SK-N-SH (cell line): ENCODE results near the gene NCBP3. TPM values are rescaled to one million over a fixed set of nuclear protein-coding genes. Genes with fewer than 3 reads are reported as not detected.

ENCODE experiments used
- CTCF ChIA-PET: fragments of 300-600, 350-600 bp; formaldehyde crosslinking; extraction: SDS; loops from one replicate; lab custom pipeline; 2021; lab: Yijun Ruan, JAX
- POLR2A ChIA-PET: fragments of 350-600 bp; sonication (Branson Sonifier 250); formaldehyde crosslinking; extraction: SDS; loops from one replicate; lab custom pipeline; 2020; ENCODE audit warnings: antibody characterized with exemption, inconsistent platforms; lab: Yijun Ruan, JAX
- DNase-seq: peaks from one replicate; pipeline ENCODE4 v3.0.0; 2012
- H2AFZ ChIP-seq: fragments of 200-600 bp; sonication (generic); 2 replicates; pipeline ENCODE4 v1.8.1; 2016; ENCODE audit warnings: antibody characterized with exemption, mild to moderate bottlenecking, low read depth
- H3F3A ChIP-seq: fragments of 200-600 bp; sonication (generic); replicated peaks from 2 replicates; pipeline ENCODE3; 2016; ENCODE audit warnings: antibody characterized with exemption, mild to moderate bottlenecking; ENCODE audit not compliant: insufficient read depth
- H3K27ac ChIP-seq, 2 experiments: fragments of 200-500 bp in 1 of 2; fragments of 200-600 bp in 1 of 2; sonication (Bioruptor generic) in 1 of 2; sonication (generic), shearing (Covaris generic) in 1 of 2; 2 replicates each; pipeline versions ENCODE4 v1.5.1 to v1.6.1; 2014 to 2016; ENCODE audit warnings: low read depth in 2 of 2, inconsistent platforms in 1 of 2, low read length in 1 of 2, mild to moderate bottlenecking in 1 of 2, mixed read lengths in 1 of 2
- H3K27me3 ChIP-seq: fragments of 200-600 bp; sonication (generic), shearing (Covaris generic); 2 replicates; pipeline ENCODE4 v1.6.1; 2016; ENCODE audit warnings: mixed run types; ENCODE audit not compliant: insufficient read depth
- H3K36me3 ChIP-seq, 2 experiments: fragments of 200-500 bp in 1 of 2; fragments of 200-600 bp in 1 of 2; sonication (Bioruptor generic) in 1 of 2; sonication (generic) in 1 of 2; replicated peaks in 1 of 2; 2 replicates each; pipeline versions ENCODE3 to v1.5.1; 2014 to 2016; ENCODE audit warnings: low read length in 1 of 2, mild to moderate bottlenecking in 1 of 2; ENCODE audit not compliant: insufficient read depth in 2 of 2, control insufficient read depth in 1 of 2
- H3K4me1 ChIP-seq, 2 experiments: fragments of 200-500 bp in 1 of 2; fragments of 200-600 bp in 1 of 2; sonication (Bioruptor generic) in 1 of 2; sonication (generic), shearing (Covaris generic) in 1 of 2; 2 replicates each; pipeline versions ENCODE4 v1.5.1 to v1.6.1; 2014 to 2016; ENCODE audit warnings: low read depth in 1 of 2, low read length in 1 of 2, mixed run types in 1 of 2; ENCODE audit not compliant: insufficient read depth in 2 of 2, control insufficient read depth in 1 of 2
- H3K4me2 ChIP-seq: fragments of 200-600 bp; sonication (generic), shearing (Covaris generic); 2 replicates; pipeline ENCODE4 v1.6.1; 2017; ENCODE audit warnings: mixed run types
- H3K4me3 ChIP-seq, 2 experiments: fragments of 200-500 bp in 1 of 2; fragments of 200-600 bp in 1 of 2; sonication (Bioruptor generic) in 1 of 2; sonication (generic), shearing (Covaris generic) in 1 of 2; 2 replicates each; pipeline versions ENCODE4 v1.5.1 to v1.8.1; 2014 to 2016; ENCODE audit warnings: low read depth in 2 of 2, inconsistent platforms in 1 of 2, low read length in 1 of 2, mild to moderate bottlenecking in 1 of 2, mixed read lengths in 1 of 2, moderate library complexity in 1 of 2
- H3K79me2 ChIP-seq: fragments of 200-600 bp; sonication (generic); 2 replicates; pipeline ENCODE4 v1.8.1; 2017; ENCODE audit warnings: mild to moderate bottlenecking; ENCODE audit not compliant: insufficient read depth
- H3K9ac ChIP-seq: fragments of 200-600 bp; sonication (generic); 2 replicates; pipeline ENCODE4 v1.6.1; 2017; ENCODE audit warnings: mixed run types
- H3K9me2 ChIP-seq: fragments of 200-600 bp; sonication (generic); 2 replicates; pipeline ENCODE4 v1.6.1; 2017; ENCODE audit warnings: mixed run types
- H3K9me3 ChIP-seq: fragments of 200-600 bp; sonication (generic); 2 replicates; pipeline ENCODE4 v1.6.1; 2017; ENCODE audit warnings: mixed run types, mild to moderate bottlenecking, moderate library complexity
- H4K20me1 ChIP-seq: fragments of 200-600 bp; sonication (generic); 2 replicates; pipeline ENCODE4 v1.6.1; 2017; ENCODE audit warnings: mild to moderate bottlenecking, mixed run types; ENCODE audit not compliant: insufficient read depth
- CHD2 ChIP-seq: fragments of 150-350 bp; IDR thresholded peaks from 2 replicates; pipeline ENCODE4 v1.6.1; 2018; ENCODE audit warnings: low read length; ENCODE audit not compliant: partially characterized antibody
- EZH2phosphoT487 ChIP-seq: fragments of 200-600 bp; sonication (generic); IDR thresholded peaks from 2 replicates; pipeline ENCODE4 v1.6.1; 2017; ENCODE audit warnings: low read depth, mixed run types, mild to moderate bottlenecking, antibody characterized with exemption, moderate library complexity, borderline replicate concordance
- FOSL2 ChIP-seq: IDR thresholded peaks from 2 replicates; pipeline ENCODE4 v1.4.0; 2012; ENCODE audit warnings: low read depth, mild to moderate bottlenecking, moderate library complexity, borderline replicate concordance
- FOXM1 ChIP-seq: IDR thresholded peaks from 2 replicates; pipeline ENCODE4 v1.4.0; 2012; ENCODE audit warnings: low read depth, mild to moderate bottlenecking
- GABPA ChIP-seq: IDR thresholded peaks from 2 replicates; pipeline ENCODE4 v1.4.0; 2012; ENCODE audit warnings: low read depth, mild to moderate bottlenecking
- GATA2 ChIP-seq: sonication (generic); formaldehyde crosslinking; IDR thresholded peaks from 2 replicates; pipeline ENCODE4 v1.5.0; 2020; ENCODE audit warnings: mild to moderate bottlenecking, missing genetic modification reagents
- JUND ChIP-seq: IDR thresholded peaks from 2 replicates; pipeline ENCODE4 v1.4.0; 2012
- MAX ChIP-seq: IDR thresholded peaks from 2 replicates; pipeline ENCODE4 v1.4.0; 2012; ENCODE audit warnings: low read depth
- MEF2A ChIP-seq: IDR thresholded peaks from 2 replicates; pipeline ENCODE4 v1.4.0; 2012; ENCODE audit warnings: low read depth, borderline replicate concordance
- MXI1 ChIP-seq: IDR thresholded peaks from 2 replicates; pipeline ENCODE4 v1.6.1; 2012; ENCODE audit warnings: mild to moderate bottlenecking, low read depth, low read length, improper control_type of control experiment
- NFIC ChIP-seq: IDR thresholded peaks from 2 replicates; pipeline ENCODE4 v1.4.0; 2012; ENCODE audit warnings: borderline replicate concordance
- NRF1 ChIP-seq: IDR thresholded peaks from 2 replicates; pipeline ENCODE4 v1.6.1; 2012; ENCODE audit warnings: low read depth, mild to moderate bottlenecking, low read length
- RXRA ChIP-seq: IDR thresholded peaks from 2 replicates; pipeline ENCODE4 v1.4.0; 2012; ENCODE audit warnings: low read depth, mild to moderate bottlenecking, borderline replicate concordance
- SMC3 ChIP-seq: IDR thresholded peaks from 2 replicates; pipeline ENCODE4 v1.6.1; 2012; ENCODE audit warnings: low read depth, low read length, improper control_type of control experiment
- TCF12 ChIP-seq: IDR thresholded peaks from 2 replicates; pipeline ENCODE4 v1.4.0; 2012
- TEAD4 ChIP-seq: IDR thresholded peaks from 2 replicates; pipeline ENCODE4 v1.4.0; 2012; ENCODE audit warnings: mild to moderate bottlenecking, borderline replicate concordance; ENCODE audit not compliant: insufficient read depth
- WGBS: methylation state at CpG from one replicate; pipeline ENCODE4 v1.1.6; 2017; ENCODE audit warnings: low lambda C conversion rate; 5-methylcytosine and 5-hydroxymethylcytosine counted together
- polyA plus RNA-seq, 3 experiments: library from polyadenylated mRNA; depleted of rRNA; stranded (reverse); fragments of >200 nt; gene quantifications; 2 replicates each; pipeline ENCODE4 v1.2.3, GENCODE V29; 2012
- TF ChIP-seq, protein P1 (sequence below): fragments of 150-350 bp; IDR thresholded peaks from 2 replicates; pipeline ENCODE4 v1.6.1; 2016; ENCODE audit warnings: mild to moderate bottlenecking, low read depth, low read length

NCBP3 gene
- polyA plus RNA-seq, 1 of the 3 experiments (the other 2 are of a cell fraction), result 6.5 TPM

GRCh38 chr17:3827124-3827773, 18.8 kb downstream of the NCBP3 start (continued):
- no peak for TF ChIP-seq RXRA
- TF ChIP-seq NRF1, result no peak
- no peak for TF ChIP-seq FOXM1
- TF ChIP-seq MAX, result no peak
- TF ChIP-seq TEAD4, result no peak
- no peak for TF ChIP-seq FOSL2
- TF ChIP-seq MEF2A, result no peak
- TF ChIP-seq NFIC, result no peak
- TF ChIP-seq TCF12, result no peak
- TF ChIP-seq GABPA, result no peak
- TF ChIP-seq JUND, result no peak
- TF ChIP-seq, protein P1, sequence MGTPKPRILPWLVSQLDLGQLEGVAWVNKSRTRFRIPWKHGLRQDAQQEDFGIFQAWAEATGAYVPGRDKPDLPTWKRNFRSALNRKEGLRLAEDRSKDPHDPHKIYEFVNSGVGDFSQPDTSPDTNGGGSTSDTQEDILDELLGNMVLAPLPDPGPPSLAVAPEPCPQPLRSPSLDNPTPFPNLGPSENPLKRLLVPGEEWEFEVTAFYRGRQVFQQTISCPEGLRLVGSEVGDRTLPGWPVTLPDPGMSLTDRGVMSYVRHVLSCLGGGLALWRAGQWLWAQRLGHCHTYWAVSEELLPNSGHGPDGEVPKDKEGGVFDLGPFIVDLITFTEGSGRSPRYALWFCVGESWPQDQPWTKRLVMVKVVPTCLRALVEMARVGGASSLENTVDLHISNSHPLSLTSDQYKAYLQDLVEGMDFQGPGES, result no peak
- TF ChIP-seq SMC3, result peak; percentile 54

GRCh38 chr17:3826191-3826590, 19.9 kb downstream of the NCBP3 start:
- Histone ChIP-seq H3K9me2 (no peaks in the 10 kb centered on the region), H3F3A (no peaks in the 10 kb centered on the region), H3K4me3 (no peak overlapping the region), H3K36me3 (peaks cover 55 to 62% of the 10 kb centered on the region in 2 experiments), H2AFZ (no peak overlapping the region), H3K9me3 (no peaks in the 10 kb centered on the region), H3K27me3 (no peaks in the 10 kb centered on the region)
- no peak for DNase-seq
- POLR2A ChIA-PET, result no interaction called here
- no peak for TF ChIP-seq CHD2
- no peak for TF ChIP-seq MXI1
- TF ChIP-seq GATA2 (CRISPR knock-in tag), result no peak
- no peak for TF ChIP-seq EZH2phosphoT487
- TF ChIP-seq FOXM1, result no peak
- TF ChIP-seq, all 33 proteins: peak for 0
- Histone ChIP-seq H4K20me1 (no peaks in the 10 kb centered on the region), H3K79me2 (0 out of 2 replicates have a peak, but pooled peaks cover 7% of the 10 kb centered on the region), H3K4me1 (no peaks in the 10 kb centered on the region), H3K9ac (no peak overlapping the region), H3K27ac (peak overlapping the region in 1 of 2 experiments; percentile 35; a peak in 1 of 4 replicates), H3K4me2 (no peak overlapping the region)
- 85% methylated on average over 4 of the region's 4 CpGs for WGBS
- CTCF ChIA-PET, result interaction anchor here (0.7 to 7.0 kb wide), 11 partner anchors 15 to 119 kb away, joined by 3 to 71 read pairs (median 5); partner anchors contain the start of genes HASPIN, ITGAE and NCBP3
